22Rv1 (cell line): ENCODE results near the gene GREM1.

Experiments used
- H3K27ac ChIP-seq: fragments of 450-650 bp; 2 replicates; pipeline ENCODE4 v1.5.1; 2017
- ZFX ChIP-seq: fragments of 450-650 bp; IDR thresholded peaks from 2 replicates; pipeline ENCODE4 v1.6.1; 2017; ENCODE audit warnings: antibody characterized with exemption, borderline replicate concordance
- TF ChIP-seq, protein P1 (sequence below): fragments of 450-650 bp; IDR thresholded peaks from 2 replicates; pipeline ENCODE4 v1.5.1; 2017; ENCODE audit warnings: mild to moderate bottlenecking

Gene GREM1

DNA sequence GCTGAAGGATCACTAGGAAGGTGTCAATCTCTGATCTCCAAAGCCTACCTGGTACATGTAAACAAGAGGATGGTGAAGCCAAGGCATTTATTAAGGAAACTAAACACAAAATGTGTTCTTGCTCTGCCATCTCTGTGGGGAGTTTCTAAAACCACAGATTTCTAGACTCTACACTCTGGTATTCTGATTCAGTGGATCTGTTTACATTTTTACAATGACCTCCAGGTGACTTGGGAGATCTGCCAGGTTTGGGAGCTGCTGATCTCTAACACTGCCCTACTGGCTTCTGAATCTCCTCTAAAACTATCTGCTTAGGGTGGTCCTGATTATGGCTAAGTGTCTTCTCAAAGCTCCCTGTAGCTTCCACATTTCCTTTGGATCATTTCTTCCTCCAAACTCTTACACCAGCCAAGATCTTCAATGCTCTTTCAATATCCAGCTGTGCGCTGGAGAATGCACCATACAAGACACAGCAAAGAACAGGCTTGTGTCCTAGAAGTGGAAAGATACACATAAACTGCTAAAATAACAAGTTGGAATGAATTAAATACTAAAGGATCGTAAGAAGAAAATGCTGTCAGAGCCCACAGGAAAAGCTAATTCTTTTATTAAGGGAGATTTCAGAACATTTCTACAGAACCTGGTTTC is 72.7 kb downstream of the GREM1 start:
- no peak overlapping the region for H3K27ac ChIP-seq
- TF ChIP-seq, protein P1, sequence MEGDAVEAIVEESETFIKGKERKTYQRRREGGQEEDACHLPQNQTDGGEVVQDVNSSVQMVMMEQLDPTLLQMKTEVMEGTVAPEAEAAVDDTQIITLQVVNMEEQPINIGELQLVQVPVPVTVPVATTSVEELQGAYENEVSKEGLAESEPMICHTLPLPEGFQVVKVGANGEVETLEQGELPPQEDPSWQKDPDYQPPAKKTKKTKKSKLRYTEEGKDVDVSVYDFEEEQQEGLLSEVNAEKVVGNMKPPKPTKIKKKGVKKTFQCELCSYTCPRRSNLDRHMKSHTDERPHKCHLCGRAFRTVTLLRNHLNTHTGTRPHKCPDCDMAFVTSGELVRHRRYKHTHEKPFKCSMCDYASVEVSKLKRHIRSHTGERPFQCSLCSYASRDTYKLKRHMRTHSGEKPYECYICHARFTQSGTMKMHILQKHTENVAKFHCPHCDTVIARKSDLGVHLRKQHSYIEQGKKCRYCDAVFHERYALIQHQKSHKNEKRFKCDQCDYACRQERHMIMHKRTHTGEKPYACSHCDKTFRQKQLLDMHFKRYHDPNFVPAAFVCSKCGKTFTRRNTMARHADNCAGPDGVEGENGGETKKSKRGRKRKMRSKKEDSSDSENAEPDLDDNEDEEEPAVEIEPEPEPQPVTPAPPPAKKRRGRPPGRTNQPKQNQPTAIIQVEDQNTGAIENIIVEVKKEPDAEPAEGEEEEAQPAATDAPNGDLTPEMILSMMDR = no peak
- TF ChIP-seq ZFX = no peak

DNA sequence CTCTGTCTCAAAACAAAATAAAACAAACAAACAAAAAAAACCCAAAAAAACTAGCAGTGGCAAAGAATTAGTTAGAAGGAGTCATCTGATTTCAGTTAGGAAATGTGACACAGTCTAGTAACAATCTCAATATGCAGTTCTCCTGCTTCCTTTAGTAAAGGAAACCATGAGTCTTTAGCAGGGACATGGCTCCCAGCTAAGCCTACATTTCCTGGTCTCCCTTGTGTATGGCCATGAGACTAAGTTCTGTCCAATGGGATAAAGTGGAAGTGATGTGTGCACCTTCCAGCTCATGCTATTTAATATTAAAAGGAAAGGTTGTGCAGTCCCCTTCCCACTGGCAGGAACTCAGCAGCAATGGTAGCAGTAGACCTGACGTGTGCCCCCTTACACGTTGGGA is 74.6 kb downstream of the GREM1 start:
- no peak overlapping the region for H3K27ac ChIP-seq
- TF ChIP-seq, protein P1 = no peak
- no peak for TF ChIP-seq ZFX
